WTC11 (cell line): Measurements from ENCODE around the gene MOSPD2. TPM values are rescaled to one million over a fixed set of nuclear protein-coding genes. Genes with fewer than 3 reads are reported as not detected.

Source experiments
- ATAC-seq: fragments of 200-7000 bp; cut with Tn5 transposase; 2 replicates; pipeline ENCODE4 v1.10.0; 2021; ENCODE audit warnings: mild to moderate bottlenecking, moderate library complexity
- CTCF ChIA-PET: fragments of 300-600 bp; sonication (Branson Sonifier 250); formaldehyde crosslinking; loops from one replicate; lab custom pipeline; 2021; ENCODE audit warnings: antibody characterized with exemption; lab: Charles Lee
- POLR2A ChIA-PET: fragments of 350-600 bp; sonication (Branson Sonifier 250); formaldehyde crosslinking; loops from one replicate; lab custom pipeline; 2021; ENCODE audit warnings: antibody characterized with exemption; lab: Charles Lee
- DNase-seq: peaks from one replicate; pipeline ENCODE4 v3.0.0; 2021; ENCODE audit warnings: low spot score
- H3K27ac Mint-ChIP-seq: 2 replicates; pipeline ENCODE4 v1.8.0; 2021; ENCODE audit warnings: mixed read lengths
- H3K27me3 Mint-ChIP-seq: 2 replicates; pipeline ENCODE4 v1.8.0; 2021; ENCODE audit warnings: low read depth, mild to moderate bottlenecking, moderate library complexity, mixed read lengths
- H3K36me3 Mint-ChIP-seq: 2 replicates; pipeline ENCODE4 v1.8.0; 2021; ENCODE audit warnings: mixed read lengths
- H3K4me1 Mint-ChIP-seq: 2 replicates; pipeline ENCODE4 v1.8.0; 2022; ENCODE audit warnings: mixed read lengths
- H3K4me3 Mint-ChIP-seq: 2 replicates; pipeline ENCODE4 v1.8.0; 2021; ENCODE audit warnings: mild to moderate bottlenecking, moderate library complexity, mixed read lengths
- H3K9me3 Mint-ChIP-seq: 2 replicates; pipeline ENCODE4 v1.8.0; 2021; ENCODE audit warnings: mixed read lengths
- ARID4B ChIP-seq: sonication (generic); formaldehyde crosslinking; IDR thresholded peaks from 2 replicates; pipeline ENCODE4 v1.8.0; 2023; ENCODE audit warnings: missing genetic modification reagents, mild to moderate bottlenecking, borderline replicate concordance
- CBFB ChIP-seq: sonication (generic); formaldehyde crosslinking; IDR thresholded peaks from 2 replicates; pipeline ENCODE4 v1.8.1; 2022; ENCODE audit warnings: mild to moderate bottlenecking, low read depth, missing genetic modification reagents
- CTCF ChIP-seq: fragments of 200-600 bp; IDR thresholded peaks from 2 replicates; pipeline ENCODE4 v1.8.0; 2022; ENCODE audit warnings: antibody characterized with exemption
- E2F1 ChIP-seq: sonication (generic); formaldehyde crosslinking; IDR thresholded peaks from 2 replicates; pipeline ENCODE4 v1.8.0; 2022; ENCODE audit warnings: mild to moderate bottlenecking, missing genetic modification reagents
- GABPB1 ChIP-seq: sonication (generic); formaldehyde crosslinking; IDR thresholded peaks from 2 replicates; pipeline ENCODE4 v1.8.1; 2023; ENCODE audit warnings: mild to moderate bottlenecking, missing genetic modification reagents
- GRHL2 ChIP-seq: fragments of 250-450 bp; sonication (Bioruptor Pico); IDR thresholded peaks from 2 replicates; pipeline ENCODE4 v1.8.0; 2022; ENCODE audit warnings: mild to moderate bottlenecking, moderate library complexity; ENCODE audit not compliant: insufficient replicate concordance, severe bottlenecking
- IRF1 ChIP-seq: sonication (generic); formaldehyde crosslinking; IDR thresholded peaks from 2 replicates; pipeline ENCODE4 v1.8.0; 2023; ENCODE audit warnings: missing genetic modification reagents
- MAX ChIP-seq: sonication (generic); formaldehyde crosslinking; IDR thresholded peaks from 2 replicates; pipeline ENCODE4 v1.8.0; 2022; ENCODE audit warnings: mild to moderate bottlenecking, missing genetic modification reagents
- NR3C1 ChIP-seq: sonication (generic); formaldehyde crosslinking; conservative IDR thresholded peaks from 2 replicates; pipeline ENCODE4 v1.8.1; 2023; ENCODE audit warnings: low read depth, mild to moderate bottlenecking, missing genetic modification reagents
- SOX15 ChIP-seq: fragments of 250-450 bp; sonication (Bioruptor Pico); IDR thresholded peaks from 2 replicates; pipeline ENCODE4 v1.9.0; 2021; ENCODE audit warnings: mild to moderate bottlenecking
- TCF7 ChIP-seq: sonication (generic); formaldehyde crosslinking; IDR thresholded peaks from 2 replicates; pipeline ENCODE4 v1.8.0; 2022; ENCODE audit warnings: mild to moderate bottlenecking, low read depth, missing genetic modification reagents, moderate library complexity
- TP53 ChIP-seq: sonication (generic); formaldehyde crosslinking; IDR thresholded peaks from 2 replicates; pipeline ENCODE4 v1.8.1; 2023; ENCODE audit warnings: mild to moderate bottlenecking, missing genetic modification reagents
- ZBTB43 ChIP-seq: sonication (generic); formaldehyde crosslinking; IDR thresholded peaks from 2 replicates; pipeline ENCODE4 v1.8.1; 2023; ENCODE audit warnings: mild to moderate bottlenecking, missing genetic modification reagents
- ZNF138 ChIP-seq: sonication (generic); formaldehyde crosslinking; conservative IDR thresholded peaks from 2 replicates; pipeline ENCODE4 v1.8.1; 2022; ENCODE audit warnings: mild to moderate bottlenecking, moderate library complexity, missing genetic modification reagents
- ZNF281 ChIP-seq: sonication (generic); formaldehyde crosslinking; IDR thresholded peaks from 2 replicates; pipeline ENCODE4 v1.8.0; 2023; ENCODE audit warnings: mild to moderate bottlenecking, missing genetic modification reagents
- ZNF317 ChIP-seq: sonication (generic); formaldehyde crosslinking; IDR thresholded peaks from 2 replicates; pipeline ENCODE4 v1.8.1; 2023; ENCODE audit warnings: low read depth, mild to moderate bottlenecking, moderate library complexity, missing genetic modification reagents, borderline replicate concordance
- ZNF671 ChIP-seq: fragments of 250-450 bp; sonication (Bioruptor Pico); IDR thresholded peaks from 2 replicates; pipeline ENCODE4 v1.8.0; 2021; ENCODE audit warnings: mild to moderate bottlenecking
- total RNA-seq: library from RNA; stranded (reverse); gene quantifications from 3 replicates; pipeline ENCODE4 v1.2.3, GENCODE V29; 2021

Gene MOSPD2
- total RNA-seq, 1 experiment from 2014 or later = 13.2 TPM

GRCh38 chrX:14884714-14885113 lies 11.5 kb downstream of the MOSPD2 start (continued):
- TF ChIP-seq ZNF138 (CRISPR knock-in tag) (no peak), TCF7 (CRISPR knock-in tag) (no peak), ZNF671 (no peak), CTCF (no peak), IRF1 (CRISPR knock-in tag) (no peak), SOX15 (CRISPR knock-in tag) (no peak), ZNF281 (CRISPR knock-in tag) (no peak), ZNF317 (no peak), CBFB (no peak)

- TF ChIP-seq ARID4B (CRISPR knock-in tag) (no peak), ZBTB43 (CRISPR knock-in tag) (no peak), GABPB1 (CRISPR knock-in tag) (no peak), GRHL2 (CRISPR knock-in tag) (no peak), MAX (CRISPR knock-in tag) (no peak), CTCF (no peak), TP53 (CRISPR knock-in tag) (no peak), E2F1 (no peak), NR3C1 (CRISPR knock-in tag) (no peak), ZNF138 (CRISPR knock-in tag) (no peak)
- TF ChIP-seq, all 79 proteins: peak for 0
- Mint-ChIP-seq H3K36me3 (no peaks in the 10 kb centered on the region), H3K9me3 (no peaks in the 10 kb centered on the region), H3K27ac (no peak overlapping the region), H3K27me3 (no peaks in the 10 kb centered on the region; the same call in 1 of the 2 replicates), H3K4me3 (no peak overlapping the region), H3K4me1 (0 out of 2 replicates have a peak, but pooled peaks cover 2% of the 10 kb centered on the region)
- POLR2A ChIA-PET = no interaction called here
- no peak for ATAC-seq
- CTCF ChIA-PET = no interaction called here
- no peak for DNase-seq
Observed at GRCh38 chrX:14886252-14886651, 13.0 kb downstream of the MOSPD2 start.
